ENCODE data around the gene CYTH4. TPM values are rescaled to one million over a fixed set of nuclear protein-coding genes. Genes with fewer than 3 reads are reported as not detected.

The CYTH4 gene
- polyA plus RNA-seq, 1 donor (not counting 4 experiments of a cell fraction or from before 2014, with no cell fraction given): 0.05 TPM

DNA sequence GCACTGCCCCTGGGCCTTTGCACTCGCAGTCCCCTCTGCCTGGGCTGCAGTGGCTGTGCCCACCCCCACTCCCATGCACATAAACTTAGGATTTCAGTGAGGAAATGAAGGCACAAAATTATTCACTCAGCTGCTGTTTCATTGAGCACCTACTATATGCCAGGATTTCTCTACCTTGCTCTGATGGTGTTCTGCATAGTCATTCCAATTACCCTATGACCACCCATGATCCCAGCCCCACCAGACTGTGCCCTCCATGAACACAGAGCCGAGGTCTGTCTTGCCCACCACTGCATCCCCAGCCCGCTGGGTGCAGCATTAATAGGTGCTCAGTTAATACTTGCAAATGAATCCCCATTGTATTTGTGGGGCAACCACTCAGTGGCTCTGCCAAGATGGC lies 10.9 kb downstream of the CYTH4 start:
- Histone ChIP-seq H3K27ac (ENCODE audit: control insufficient read depth, insufficient read depth, low read length) (no peak overlapping the region), H3K79me2 (ENCODE audit: control insufficient read depth, insufficient read depth, low read length) (no peaks in the 10 kb centered on the region), H3K9me3 (ENCODE audit: control insufficient read depth, low read depth, low read length) (no peaks in the 10 kb centered on the region), H3K4me2 (ENCODE audit: control insufficient read depth, extremely low read depth, insufficient read depth, low read depth, low read length) (no peak overlapping the region), H3K27me3 (ENCODE audit: control insufficient read depth, extremely low read depth, insufficient read depth, low read length) (peaks cover 19% of the 10 kb centered on the region), H2AFZ (ENCODE audit: control insufficient read depth, low read length) (no peak overlapping the region), H4K20me1 (ENCODE audit: control insufficient read depth, extremely low read depth, insufficient read depth, low read length) (no peaks in the 10 kb centered on the region), H3K4me3 (ENCODE audit: control insufficient read depth in 2 of 3, extremely low read depth in 1 of 3, insufficient read depth in 2 of 3, low read depth in 1 of 3, low read length in 3 of 3) (no peak overlapping the region), H3K9me1 (ENCODE audit: control insufficient read depth, extremely low read depth, insufficient read depth, low read length) (no peaks in the 10 kb centered on the region), H3K36me3 (ENCODE audit: control insufficient read depth in 2 of 2, extremely low read depth in 1 of 2, insufficient read depth in 2 of 2, low read length in 2 of 2) (no peaks in the 10 kb centered on the region), H3K4me1 (ENCODE audit: control insufficient read depth, extremely low read depth, insufficient read depth, low read length) (peaks cover 7% of the 10 kb centered on the region), H3K9ac (ENCODE audit: control insufficient read depth, extremely low read depth, insufficient read depth, low read length) (no peak overlapping the region)
- no peak for FAIRE-seq
- dilution Hi-C loops (cut with MboI; ENCODE audit: extremely low pct_ligation_motif_present, low sequenced_read_pairs): no loop called here
- DNase-seq (ENCODE audit: low read depth, low spot score): no peak
- TF ChIP-seq, protein P1, sequence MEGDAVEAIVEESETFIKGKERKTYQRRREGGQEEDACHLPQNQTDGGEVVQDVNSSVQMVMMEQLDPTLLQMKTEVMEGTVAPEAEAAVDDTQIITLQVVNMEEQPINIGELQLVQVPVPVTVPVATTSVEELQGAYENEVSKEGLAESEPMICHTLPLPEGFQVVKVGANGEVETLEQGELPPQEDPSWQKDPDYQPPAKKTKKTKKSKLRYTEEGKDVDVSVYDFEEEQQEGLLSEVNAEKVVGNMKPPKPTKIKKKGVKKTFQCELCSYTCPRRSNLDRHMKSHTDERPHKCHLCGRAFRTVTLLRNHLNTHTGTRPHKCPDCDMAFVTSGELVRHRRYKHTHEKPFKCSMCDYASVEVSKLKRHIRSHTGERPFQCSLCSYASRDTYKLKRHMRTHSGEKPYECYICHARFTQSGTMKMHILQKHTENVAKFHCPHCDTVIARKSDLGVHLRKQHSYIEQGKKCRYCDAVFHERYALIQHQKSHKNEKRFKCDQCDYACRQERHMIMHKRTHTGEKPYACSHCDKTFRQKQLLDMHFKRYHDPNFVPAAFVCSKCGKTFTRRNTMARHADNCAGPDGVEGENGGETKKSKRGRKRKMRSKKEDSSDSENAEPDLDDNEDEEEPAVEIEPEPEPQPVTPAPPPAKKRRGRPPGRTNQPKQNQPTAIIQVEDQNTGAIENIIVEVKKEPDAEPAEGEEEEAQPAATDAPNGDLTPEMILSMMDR (optimal IDR thresholded peaks at IDR 0.05 in 1 of 3, IDR thresholded peaks at IDR 0.05 in 1 of 3, conservative IDR thresholded peaks at IDR 0.05 in 1 of 3; ENCODE audit: extremely low read depth in 1 of 3, insufficient read depth in 2 of 3, low read length in 3 of 3): no peak
- no peak for TF ChIP-seq EZH2 (IDR thresholded peaks at IDR 0.05; ENCODE audit: low read length)

- peaks cover 7% of the 10 kb centered on the region for H3K4me1 ChIP-seq (ENCODE audit: control insufficient read depth, extremely low read depth, insufficient read depth, low read length)
- no peaks in the 10 kb centered on the region for H3K9me1 ChIP-seq (ENCODE audit: control insufficient read depth, extremely low read depth, insufficient read depth, low read length)
- H3K9ac ChIP-seq (ENCODE audit: control insufficient read depth, extremely low read depth, insufficient read depth, low read length): no peak overlapping the region
- H3K27me3 ChIP-seq (ENCODE audit: control insufficient read depth, extremely low read depth, insufficient read depth, low read length): peaks cover 10% of the 10 kb centered on the region
- H3K9me3 ChIP-seq (ENCODE audit: control insufficient read depth, low read depth, low read length): no peaks in the 10 kb centered on the region
- no peak overlapping the region for H3K4me2 ChIP-seq (ENCODE audit: control insufficient read depth, extremely low read depth, insufficient read depth, low read depth, low read length)
- no peaks in the 10 kb centered on the region for H4K20me1 ChIP-seq (ENCODE audit: control insufficient read depth, extremely low read depth, insufficient read depth, low read length)
- no peaks in the 10 kb centered on the region for H3K36me3 ChIP-seq (ENCODE audit: control insufficient read depth in 2 of 2, extremely low read depth in 1 of 2, insufficient read depth in 2 of 2, low read length in 2 of 2)
- DNase-seq (ENCODE audit: low read depth, low spot score) (no peak), FAIRE-seq (no peak)
- dilution Hi-C loops (cut with MboI; ENCODE audit: extremely low pct_ligation_motif_present, low sequenced_read_pairs): no loop called here
- no peak overlapping the region for H2AFZ ChIP-seq (ENCODE audit: control insufficient read depth, low read length)
- H3K79me2 ChIP-seq (ENCODE audit: control insufficient read depth, insufficient read depth, low read length): no peaks in the 10 kb centered on the region
- no peak overlapping the region for H3K4me3 ChIP-seq (ENCODE audit: control insufficient read depth in 2 of 3, extremely low read depth in 1 of 3, insufficient read depth in 2 of 3, low read depth in 1 of 3, low read length in 3 of 3)
- TF ChIP-seq EZH2 (IDR thresholded peaks at IDR 0.05; ENCODE audit: low read length): no peak
- TF ChIP-seq, protein P1 (optimal IDR thresholded peaks at IDR 0.05 in 1 of 3, IDR thresholded peaks at IDR 0.05 in 1 of 3, conservative IDR thresholded peaks at IDR 0.05 in 1 of 3; ENCODE audit: extremely low read depth in 1 of 3, insufficient read depth in 2 of 3, low read length in 3 of 3): no peak
- no peak overlapping the region for H3K27ac ChIP-seq (ENCODE audit: control insufficient read depth, insufficient read depth, low read length)
Measured at GRCh38 chr22:37294747-37295146, 12.4 kb downstream of the CYTH4 start.
